IMR-90 (cell line): ENCODE data around the gene STAG1. TPM values are rescaled to one million over a fixed set of nuclear protein-coding genes. Genes with fewer than 3 reads are reported as not detected.

Experiments
- ATAC-seq: fragments of 200-7000 bp; cut with Tn5 transposase; 2 replicates; pipeline ENCODE4 v1.9.1; 2020; ENCODE audit warnings: low read depth, mild to moderate bottlenecking, moderate library complexity
- BruUV-seq: library from RNA; stranded (reverse); fragments of 400-500 nt; replicated peaks from 2 replicates; lab custom pipeline; 2021; lab: Mats Ljungman, UMichigan
- CTCF ChIA-PET: fragments of 300-600 bp; formaldehyde crosslinking; extraction: SDS; loops from one replicate; lab custom pipeline; 2021; ENCODE audit warnings: antibody characterized with exemption; lab: Yijun Ruan, JAX
- POLR2A ChIA-PET: fragments of 300-600 bp; sonication (Branson Sonifier 250); formaldehyde crosslinking; loops from one replicate; lab custom pipeline; 2022; ENCODE audit warnings: antibody characterized with exemption; ENCODE audit not compliant: unreplicated experiment; lab: Charles Lee
- DNase-seq: peaks from one replicate; pipeline ENCODE4 v3.0.0; 2013
- H2AFZ ChIP-seq: replicated peaks from 2 replicates; pipeline ENCODE3; 2013; ENCODE audit warnings: low read length, mild to moderate bottlenecking; ENCODE audit not compliant: poor library complexity
- H2AK5ac ChIP-seq: 2 replicates; pipeline ENCODE4 v1.6.1; 2013; ENCODE audit warnings: low read depth, low read length, inconsistent platforms
- H2AK9ac ChIP-seq: replicated peaks from 2 replicates; pipeline ENCODE3; 2013; ENCODE audit warnings: mild to moderate bottlenecking, low read depth, low read length, moderate library complexity; ENCODE audit not compliant: poor library complexity
- H2BK120ac ChIP-seq: 2 replicates; pipeline ENCODE4 v1.6.1; 2013; ENCODE audit warnings: low read depth, low read length, inconsistent platforms
- H2BK15ac ChIP-seq: 3 replicates; pipeline ENCODE4 v1.6.1; 2013; ENCODE audit warnings: low read depth, low read length, inconsistent platforms
- H2BK20ac ChIP-seq: 2 replicates; pipeline ENCODE4 v1.6.1; 2013; ENCODE audit warnings: low read depth, mild to moderate bottlenecking, inconsistent platforms, low read length, moderate library complexity
- H2BK5ac ChIP-seq: 2 replicates; pipeline ENCODE4 v1.6.1; 2013; ENCODE audit warnings: mild to moderate bottlenecking, low read depth, low read length, inconsistent platforms; ENCODE audit not compliant: poor library complexity, severe bottlenecking
- H3K14ac ChIP-seq: replicated peaks from 2 replicates; pipeline ENCODE4 v1.6.1; 2013; ENCODE audit warnings: low read depth, low read length, inconsistent platforms
- H3K18ac ChIP-seq: 2 replicates; pipeline ENCODE4 v1.6.1; 2013; ENCODE audit warnings: low read depth, low read length, control low read depth
- H3K23ac ChIP-seq: 2 replicates; pipeline ENCODE4 v1.6.1; 2013; ENCODE audit warnings: low read depth, low read length, inconsistent platforms
- H3K27ac ChIP-seq: 2 replicates; pipeline ENCODE4 v1.5.1; 2013; ENCODE audit warnings: mild to moderate bottlenecking, control low read depth, low read length; ENCODE audit not compliant: insufficient read depth
- H3K27me3 ChIP-seq: 2 replicates; pipeline ENCODE4 v1.6.1; 2013; ENCODE audit warnings: low read length; ENCODE audit not compliant: control insufficient read depth, insufficient read depth
- H3K36me3 ChIP-seq: 2 replicates; pipeline ENCODE4 v1.6.1; 2013; ENCODE audit warnings: low read length, mixed read lengths; ENCODE audit not compliant: control insufficient read depth, insufficient read depth
- H3K4ac ChIP-seq: 2 replicates; pipeline ENCODE4 v1.6.1; 2013; ENCODE audit warnings: low read depth, low read length, inconsistent platforms
- H3K4me1 ChIP-seq: 2 replicates; pipeline ENCODE4 v1.6.1; 2013; ENCODE audit warnings: low read length, mixed read lengths; ENCODE audit not compliant: control insufficient read depth, insufficient read depth
- H3K4me2 ChIP-seq: 2 replicates; pipeline ENCODE4 v1.6.1; 2013; ENCODE audit warnings: low read depth, mild to moderate bottlenecking, control low read depth, low read length, moderate library complexity
- H3K4me3 ChIP-seq: 2 replicates; pipeline ENCODE4 v1.5.1; 2013; ENCODE audit warnings: low read depth, mild to moderate bottlenecking, control low read depth, low read length, moderate library complexity; ENCODE audit not compliant: insufficient read depth
- H3K56ac ChIP-seq: 2 replicates; pipeline ENCODE4 v1.6.1; 2013; ENCODE audit warnings: low read length, inconsistent platforms; ENCODE audit not compliant: insufficient read depth; ENCODE audit errors: extremely low read depth
- H3K79me1 ChIP-seq, 2 experiments: 2 replicates each; pipeline ENCODE4 v1.6.1; 2013; ENCODE audit warnings: low read length in 2 of 2, inconsistent platforms in 1 of 2, low read depth in 1 of 2
- H3K9ac ChIP-seq: 2 replicates; pipeline ENCODE4 v1.6.1; 2013; ENCODE audit warnings: low read depth, low read length, control low read depth
- H3K9me1 ChIP-seq: 2 replicates; pipeline ENCODE4 v1.6.1; 2013; ENCODE audit warnings: low read length, inconsistent platforms; ENCODE audit not compliant: insufficient read depth
- H3K9me3 ChIP-seq: 2 replicates; pipeline ENCODE4 v1.6.1; 2013; ENCODE audit warnings: low read length; ENCODE audit not compliant: control insufficient read depth, insufficient read depth
- H4K20me1 ChIP-seq: 2 replicates; pipeline ENCODE4 v1.6.1; 2013; ENCODE audit warnings: low read length, inconsistent platforms; ENCODE audit not compliant: insufficient read depth
- H4K5ac ChIP-seq: 2 replicates; pipeline ENCODE4 v1.6.1; 2013; ENCODE audit warnings: mild to moderate bottlenecking, low read depth, low read length, control low read depth
- H4K8ac ChIP-seq, 2 experiments: 2 replicates each; pipeline ENCODE4 v1.6.1; 2013; ENCODE audit warnings: low read depth in 2 of 2, low read length in 2 of 2, control low read depth in 1 of 2, inconsistent platforms in 1 of 2
- H4K91ac ChIP-seq: 2 replicates; pipeline ENCODE4 v1.6.1; 2013; ENCODE audit warnings: low read depth, low read length, inconsistent platforms; ENCODE audit not compliant: insufficient read depth
- BHLHE40 ChIP-seq: fragments of 150-350 bp; IDR thresholded peaks from 2 replicates; pipeline ENCODE4 v1.6.1; 2016; ENCODE audit warnings: mild to moderate bottlenecking, low read depth, low read length
- CEBPB ChIP-seq: IDR thresholded peaks from 2 replicates; pipeline ENCODE4 v1.6.1; 2012; ENCODE audit warnings: low read depth, low read length, improper control_type of control experiment
- CHD1 ChIP-seq: IDR thresholded peaks from 2 replicates; pipeline ENCODE4 v1.6.1; 2012; ENCODE audit warnings: low read depth, low read length, improper control_type of control experiment
- FOS ChIP-seq: fragments of 150-350 bp; IDR thresholded peaks from 2 replicates; pipeline ENCODE4 v1.6.1; 2016; ENCODE audit warnings: low read depth, low read length
- MAFK ChIP-seq: IDR thresholded peaks from 2 replicates; pipeline ENCODE4 v1.6.1; 2012; ENCODE audit warnings: low read depth, low read length, improper control_type of control experiment
- MAZ ChIP-seq: IDR thresholded peaks from 2 replicates; pipeline ENCODE4 v1.6.1; 2012; ENCODE audit warnings: low read depth, mild to moderate bottlenecking, low read length, improper control_type of control experiment, moderate library complexity, borderline replicate concordance
- MXI1 ChIP-seq: IDR thresholded peaks from 2 replicates; pipeline ENCODE4 v1.6.1; 2012; ENCODE audit warnings: low read depth, mild to moderate bottlenecking, low read length, moderate library complexity, borderline replicate concordance
- NFE2L2 ChIP-seq: fragments of 150-350 bp; IDR thresholded peaks from 2 replicates; pipeline ENCODE4 v1.6.1; 2016; ENCODE audit warnings: low read depth, mild to moderate bottlenecking, low read length
- POLR2A ChIP-seq: IDR thresholded peaks from 2 replicates; pipeline ENCODE4 v1.6.1; 2012; ENCODE audit warnings: mild to moderate bottlenecking, low read depth, low read length
- RAD21 ChIP-seq: IDR thresholded peaks from 2 replicates; pipeline ENCODE4 v1.6.1; 2012; ENCODE audit warnings: low read length, improper control_type of control experiment
- RCOR1 ChIP-seq: IDR thresholded peaks from 2 replicates; pipeline ENCODE4 v1.6.1; 2012; ENCODE audit warnings: mild to moderate bottlenecking, low read length, improper control_type of control experiment; ENCODE audit not compliant: insufficient replicate concordance
- RFX5 ChIP-seq: IDR thresholded peaks from 2 replicates; pipeline ENCODE4 v1.8.0; 2012; ENCODE audit warnings: low read depth, mild to moderate bottlenecking, low read length, moderate library complexity
- SMC3 ChIP-seq: fragments of 150-350 bp; IDR thresholded peaks from 2 replicates; pipeline ENCODE4 v1.6.1; 2016; ENCODE audit warnings: low read depth, mild to moderate bottlenecking, antibody characterized with exemption, low read length, moderate library complexity
- WGBS, 2 experiments: methylation state at CpG; one replicate each; pipeline versions ENCODE4 v1.1.5 to v1.1.7; 2013; ENCODE audit warnings: missing lambda C conversion rate in 2 of 2; ENCODE audit not compliant: insufficient read length in 1 of 2; ENCODE audit errors: extremely low coverage in 2 of 2; 5-methylcytosine and 5-hydroxymethylcytosine counted together
- dilution Hi-C: fragments of 300-500 bp; cut with HindIII; formaldehyde crosslinking; loops from one replicate; pipeline ENCODE4 v1.14.3; 2018; ENCODE audit warnings: low sequenced_read_pairs; ENCODE audit not compliant: unreplicated experiment
- in situ Hi-C: fragments of 300-500 bp; cut with MboI; formaldehyde crosslinking; loops from 3 replicates; pipeline ENCODE4 v1.14.3; 2019; ENCODE audit warnings: low sequenced_read_pairs, inconsistent platforms, mixed read lengths
- intact Hi-C: fragments of 100-400 bp; cut with micrococcal nuclease; formaldehyde crosslinking; loops from 2 replicates; pipeline ENCODE4 v1.10.0; 2022
- polyA plus RNA-seq, 3 experiments: library from polyadenylated mRNA; depleted of rRNA; stranded (reverse); fragments of >200 nt; gene quantifications; 2 replicates each; pipeline ENCODE4 v1.2.3, GENCODE V29; 2012; ENCODE audit warnings: low replicate concordance in 1 of 3
- total RNA-seq: library from RNA; depleted of rRNA; stranded (reverse); fragments of >200 nt; gene quantifications from 2 replicates; pipeline ENCODE4 v1.2.3, GENCODE V29; 2012
- TF ChIP-seq, protein P1 (sequence below): fragments of 150-350 bp; IDR thresholded peaks from 2 replicates; pipeline ENCODE4 v1.6.1; 2016; ENCODE audit warnings: low read depth, mild to moderate bottlenecking, low read length, moderate library complexity, borderline replicate concordance
- TF ChIP-seq, protein P2 (sequence below): conservative IDR thresholded peaks from 2 replicates; pipeline ENCODE4 v1.5.1; 2012; ENCODE audit warnings: mild to moderate bottlenecking, low read depth, low read length, improper control_type of control experiment
- TF ChIP-seq, protein P3 (sequence below): fragments of 150-350 bp; IDR thresholded peaks from 2 replicates; pipeline ENCODE4 v1.6.1; 2017; ENCODE audit warnings: mild to moderate bottlenecking, antibody characterized with exemption, low read length, low read depth

Gene STAG1
- total and polyA plus RNA-seq, 2 of the 4 experiments (the other 2 are of a cell fraction): 9.6 to 32.3 TPM

DNA sequence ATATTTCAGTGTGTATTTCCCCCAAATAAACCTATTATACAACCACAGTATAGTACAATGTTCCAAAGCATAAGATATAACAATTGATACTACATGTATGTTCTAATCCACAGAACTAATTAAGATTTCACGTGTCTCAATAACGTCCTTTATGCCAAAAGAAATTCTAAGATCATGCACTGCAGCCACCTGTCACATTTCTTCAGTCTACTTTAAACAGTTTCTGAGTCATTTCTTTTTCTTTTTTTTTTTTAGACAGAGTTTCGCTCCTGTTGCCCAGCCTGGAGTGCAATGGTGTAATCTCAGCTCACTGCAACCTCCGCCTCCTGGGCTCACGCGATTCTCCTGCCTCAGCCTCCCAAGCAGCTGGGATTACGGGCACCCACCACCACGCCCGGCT is 190.2 kb downstream of the STAG1 start:
- Histone ChIP-seq H3K9me1 (no peaks in the 10 kb centered on the region), H3K4ac (no peak overlapping the region), H3K4me2 (no peak overlapping the region), H4K91ac (no peak overlapping the region), H4K20me1 (no peaks in the 10 kb centered on the region), H2BK20ac (no peak overlapping the region), H2BK120ac (no peak overlapping the region), H3K36me3 (0 out of 2 replicates have a peak, but pooled peaks cover 2% of the 10 kb centered on the region), H4K8ac (no peak overlapping the region), H3K9me3 (no peaks in the 10 kb centered on the region), H3K9ac (no peak overlapping the region), H3K27me3 (no peaks in the 10 kb centered on the region), H3K79me1 (peaks cover 11 to 25% of the 10 kb centered on the region in 2 experiments), H3K4me3 (no peak overlapping the region), H2AFZ (no peak overlapping the region), H2AK9ac (no peak overlapping the region), H3K56ac (no peak overlapping the region), H2AK5ac (no peak overlapping the region), H3K14ac (no peak overlapping the region), H3K18ac (no peak overlapping the region), H3K4me1 (no peaks in the 10 kb centered on the region), H4K5ac (no peak overlapping the region), H2BK15ac (no peak overlapping the region), H3K27ac (no peak overlapping the region), H2BK5ac (no peak overlapping the region), H3K23ac (no peak overlapping the region)
- no TSS peak for BruUV-seq
- 88% methylated on average over 5 of the region's 9 CpGs; no CpG with 5 or more reads in 1 of the 2 experiments for WGBS, 2 experiments
- ATAC-seq (no peak), DNase-seq (no peak)
- POLR2A ChIA-PET: no interaction called here
- dilution Hi-C loops: no loop called here
- intact Hi-C loops: no loop called here
- CTCF ChIA-PET: interaction anchor here (0.6 kb wide), 1 partner anchor 77 kb away, joined by 3 read pairs; no protein-coding TSS in a partner anchor
- TF ChIP-seq RFX5 (no peak), POLR2A (no peak), NFE2L2 (no peak), MXI1 (no peak), BHLHE40 (no peak), RCOR1 (no peak), RAD21 (no peak), MAZ (no peak), SMC3 (no peak), MAFK (no peak), CEBPB (no peak), CHD1 (no peak), FOS (no peak)
- TF ChIP-seq, protein P1, sequence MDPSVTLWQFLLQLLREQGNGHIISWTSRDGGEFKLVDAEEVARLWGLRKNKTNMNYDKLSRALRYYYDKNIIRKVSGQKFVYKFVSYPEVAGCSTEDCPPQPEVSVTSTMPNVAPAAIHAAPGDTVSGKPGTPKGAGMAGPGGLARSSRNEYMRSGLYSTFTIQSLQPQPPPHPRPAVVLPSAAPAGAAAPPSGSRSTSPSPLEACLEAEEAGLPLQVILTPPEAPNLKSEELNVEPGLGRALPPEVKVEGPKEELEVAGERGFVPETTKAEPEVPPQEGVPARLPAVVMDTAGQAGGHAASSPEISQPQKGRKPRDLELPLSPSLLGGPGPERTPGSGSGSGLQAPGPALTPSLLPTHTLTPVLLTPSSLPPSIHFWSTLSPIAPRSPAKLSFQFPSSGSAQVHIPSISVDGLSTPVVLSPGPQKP: no peak
- TF ChIP-seq, protein P2, sequence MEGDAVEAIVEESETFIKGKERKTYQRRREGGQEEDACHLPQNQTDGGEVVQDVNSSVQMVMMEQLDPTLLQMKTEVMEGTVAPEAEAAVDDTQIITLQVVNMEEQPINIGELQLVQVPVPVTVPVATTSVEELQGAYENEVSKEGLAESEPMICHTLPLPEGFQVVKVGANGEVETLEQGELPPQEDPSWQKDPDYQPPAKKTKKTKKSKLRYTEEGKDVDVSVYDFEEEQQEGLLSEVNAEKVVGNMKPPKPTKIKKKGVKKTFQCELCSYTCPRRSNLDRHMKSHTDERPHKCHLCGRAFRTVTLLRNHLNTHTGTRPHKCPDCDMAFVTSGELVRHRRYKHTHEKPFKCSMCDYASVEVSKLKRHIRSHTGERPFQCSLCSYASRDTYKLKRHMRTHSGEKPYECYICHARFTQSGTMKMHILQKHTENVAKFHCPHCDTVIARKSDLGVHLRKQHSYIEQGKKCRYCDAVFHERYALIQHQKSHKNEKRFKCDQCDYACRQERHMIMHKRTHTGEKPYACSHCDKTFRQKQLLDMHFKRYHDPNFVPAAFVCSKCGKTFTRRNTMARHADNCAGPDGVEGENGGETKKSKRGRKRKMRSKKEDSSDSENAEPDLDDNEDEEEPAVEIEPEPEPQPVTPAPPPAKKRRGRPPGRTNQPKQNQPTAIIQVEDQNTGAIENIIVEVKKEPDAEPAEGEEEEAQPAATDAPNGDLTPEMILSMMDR: no peak
- TF ChIP-seq, protein P3, sequence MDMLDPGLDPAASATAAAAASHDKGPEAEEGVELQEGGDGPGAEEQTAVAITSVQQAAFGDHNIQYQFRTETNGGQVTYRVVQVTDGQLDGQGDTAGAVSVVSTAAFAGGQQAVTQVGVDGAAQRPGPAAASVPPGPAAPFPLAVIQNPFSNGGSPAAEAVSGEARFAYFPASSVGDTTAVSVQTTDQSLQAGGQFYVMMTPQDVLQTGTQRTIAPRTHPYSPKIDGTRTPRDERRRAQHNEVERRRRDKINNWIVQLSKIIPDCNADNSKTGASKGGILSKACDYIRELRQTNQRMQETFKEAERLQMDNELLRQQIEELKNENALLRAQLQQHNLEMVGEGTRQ: no peak
- in situ Hi-C loops: no loop called here
